ENCODE measurements around the gene NME8. TPM values are rescaled to one million over a fixed set of nuclear protein-coding genes. Genes with fewer than 3 reads are reported as not detected.

NME8 gene
- total and polyA plus RNA-seq, 2 experiments from 2014 or later = 0.14 to 1.3 TPM

- no peak for TF ChIP-seq ZNF462 (CRISPR knock-in tag; IDR thresholded peaks at IDR 0.05)
- TF ChIP-seq CREB1 (CRISPR knock-in tag; IDR thresholded peaks at IDR 0.05; ENCODE audit: low read depth) = no peak
- no peak for TF ChIP-seq ETS1 (IDR thresholded peaks at IDR 0.05)
Measured at GRCh38 chr7:37932543-37932942, 84.1 kb downstream of the NME8 start (continued).

DNA sequence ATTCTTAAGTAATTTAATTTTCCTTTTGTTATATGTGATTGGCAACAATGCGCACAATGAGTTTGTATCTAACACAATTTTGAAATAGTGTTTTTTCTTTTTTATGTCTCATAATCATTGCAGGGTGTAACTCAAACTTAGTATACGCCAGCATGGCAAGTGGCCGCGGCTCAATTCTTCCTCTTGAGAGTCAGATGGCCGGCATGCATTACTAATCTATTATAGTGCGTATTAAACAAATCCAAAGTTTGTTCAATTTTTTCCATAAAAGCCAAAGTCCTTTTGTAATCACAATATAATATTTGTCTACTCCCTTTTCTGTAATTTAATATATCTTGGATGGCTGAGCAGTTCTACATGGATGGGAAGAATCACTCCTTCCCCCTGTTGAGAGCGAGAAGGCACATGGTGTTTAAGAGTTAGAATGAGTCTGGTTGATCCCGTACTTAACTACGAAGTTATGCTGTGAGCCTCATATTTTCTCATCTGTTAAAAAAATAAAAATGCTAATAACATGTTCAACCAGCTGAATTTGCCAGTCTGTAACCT is 84.7 kb downstream of the NME8 start:
- no peaks in the 10 kb centered on the region; the same call in 2 of the 3 replicates for H3K36me3 Mint-ChIP-seq (ENCODE audit: low read depth)

More for the DNA sequence above, 84.7 kb downstream of the NME8 start:
- Histone ChIP-seq H3F3A (replicated peaks; ENCODE audit: low read depth) (no peaks in the 10 kb centered on the region), H3K4me3 (no peak overlapping the region), H3K27me3 (ENCODE audit: insufficient read depth) (no peaks in the 10 kb centered on the region), H2AFZ (no peak overlapping the region), H3K79me2 (replicated peaks; ENCODE audit: insufficient read depth) (no peaks in the 10 kb centered on the region), H3K27ac (ENCODE audit: low read depth) (no peak overlapping the region), H3K9me2 (ENCODE audit: insufficient read depth) (no peaks in the 10 kb centered on the region), H3K36me3 (ENCODE audit: insufficient read depth) (no peaks in the 10 kb centered on the region), H3K4me1 (ENCODE audit: insufficient read depth) (no peaks in the 10 kb centered on the region), H4K20me1 (replicated peaks; ENCODE audit: insufficient read depth) (no peaks in the 10 kb centered on the region), H3K4me2 (no peak overlapping the region)
- Mint-ChIP-seq H3K4me1 (no peaks in the 10 kb centered on the region), H3K4me3 (no peak overlapping the region), H3K27me3 (ENCODE audit: insufficient read depth, low read depth, poor library complexity) (no peaks in the 10 kb centered on the region), H3K9me3 (no peaks in the 10 kb centered on the region), H3K27ac (no peak overlapping the region)
- TF ChIP-seq ZNF462 (CRISPR knock-in tag; IDR thresholded peaks at IDR 0.05) (no peak), NANOG (IDR thresholded peaks at IDR 0.05; ENCODE audit: borderline replicate concordance) (no peak), CREB1 (CRISPR knock-in tag; IDR thresholded peaks at IDR 0.05; ENCODE audit: low read depth) (no peak), ZNF114 (CRISPR knock-in tag; IDR thresholded peaks at IDR 0.05) (no peak), STAT1 (IDR thresholded peaks at IDR 0.05; ENCODE audit: unreplicated experiment) (no peak), EZH2 (IDR thresholded peaks at IDR 0.05; ENCODE audit: low read depth, unreplicated experiment) (no peak)
- DNase-seq (ENCODE audit: low spot score) = no peak
- no peak for ATAC-seq

Measured in GM23338 (cell line).